Stomach (tissue), 4 donors: ENCODE results near the gene S100A12.

Experiments
- POLR2A ChIP-seq, 4 donors: fragments of 450-650 bp; IDR thresholded peaks; one replicate each; pipeline ENCODE4 v1.6.1; 2016; ENCODE audit warnings: antibody characterized with exemption in 4 of 4, control low read depth in 2 of 4, mild to moderate bottlenecking in 1 of 4, moderate library complexity in 1 of 4
- POLR2AphosphoS5 ChIP-seq, 3 donors: sonication (generic); formaldehyde crosslinking; IDR thresholded peaks; one replicate each; pipeline ENCODE4 v1.6.1; 2016; ENCODE audit warnings: antibody characterized with exemption in 3 of 3
- TF ChIP-seq, protein P1 (sequence below), 7 experiments: fragments of 450-650 bp in 4 of 7; fragments of 200-600 bp in 3 of 7; sonication (generic) in 3 of 7; IDR thresholded peaks; one replicate each; pipeline ENCODE4 v1.5.1; 2016 to 2019; ENCODE audit warnings: antibody characterized with exemption in 7 of 7, control low read depth in 2 of 7, mild to moderate bottlenecking in 1 of 7

- TF ChIP-seq POLR2AphosphoS5 (IDR thresholded peaks at IDR 0.05), result no peak
- TF ChIP-seq, protein P1, sequence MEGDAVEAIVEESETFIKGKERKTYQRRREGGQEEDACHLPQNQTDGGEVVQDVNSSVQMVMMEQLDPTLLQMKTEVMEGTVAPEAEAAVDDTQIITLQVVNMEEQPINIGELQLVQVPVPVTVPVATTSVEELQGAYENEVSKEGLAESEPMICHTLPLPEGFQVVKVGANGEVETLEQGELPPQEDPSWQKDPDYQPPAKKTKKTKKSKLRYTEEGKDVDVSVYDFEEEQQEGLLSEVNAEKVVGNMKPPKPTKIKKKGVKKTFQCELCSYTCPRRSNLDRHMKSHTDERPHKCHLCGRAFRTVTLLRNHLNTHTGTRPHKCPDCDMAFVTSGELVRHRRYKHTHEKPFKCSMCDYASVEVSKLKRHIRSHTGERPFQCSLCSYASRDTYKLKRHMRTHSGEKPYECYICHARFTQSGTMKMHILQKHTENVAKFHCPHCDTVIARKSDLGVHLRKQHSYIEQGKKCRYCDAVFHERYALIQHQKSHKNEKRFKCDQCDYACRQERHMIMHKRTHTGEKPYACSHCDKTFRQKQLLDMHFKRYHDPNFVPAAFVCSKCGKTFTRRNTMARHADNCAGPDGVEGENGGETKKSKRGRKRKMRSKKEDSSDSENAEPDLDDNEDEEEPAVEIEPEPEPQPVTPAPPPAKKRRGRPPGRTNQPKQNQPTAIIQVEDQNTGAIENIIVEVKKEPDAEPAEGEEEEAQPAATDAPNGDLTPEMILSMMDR (IDR thresholded peaks at IDR 0.05), result no peak
- TF ChIP-seq POLR2A (IDR thresholded peaks at IDR 0.05), result no peak
These were observed 35.1 kb downstream of the S100A12 start for GRCh38 chr1:153340356-153340755.
